ENCODE measurements around the gene TENM3.
"Not testable (repeated sequence)": the region's sequence is repeated elsewhere in the genome, so short reads cannot be mapped to it uniquely, and the experiment has no call there.

The TENM3 gene

GRCh38 chr4:182240161-182241130, 2.8 kb upstream of the TENM3 start:
- H3K4me1 Mint-ChIP-seq = no peaks in the 10 kb centered on the region
- H3K9me3 Mint-ChIP-seq = no peaks in the 10 kb centered on the region
- H3K27ac Mint-ChIP-seq = no peak overlapping the region
- H3K27me3 Mint-ChIP-seq = peaks cover 6% of the 10 kb centered on the region
- no peaks in the 10 kb centered on the region for H3K36me3 Mint-ChIP-seq
- H3K4me3 Mint-ChIP-seq = no peak overlapping the region

- H3K27me3 Mint-ChIP-seq, H3K36me3 Mint-ChIP-seq, H3K4me3 Mint-ChIP-seq: not testable (repeated sequence)
These were observed 942 bp upstream of the TENM3 start for GRCh38 chr4:182242260-182242659.

GRCh38 chr4:182242787-182243186, 415 bp upstream of the TENM3 start:
- peaks cover 6% of the 10 kb centered on the region for H3K27me3 Mint-ChIP-seq
- H3K36me3 Mint-ChIP-seq = no peaks in the 10 kb centered on the region
- no peak overlapping the region for H3K4me3 Mint-ChIP-seq
- no peaks in the 10 kb centered on the region for H3K4me1 Mint-ChIP-seq
- no peak overlapping the region for H3K27ac Mint-ChIP-seq
- no peaks in the 10 kb centered on the region for H3K9me3 Mint-ChIP-seq

More at GRCh38 chr4:182242260-182242659, 942 bp upstream of the TENM3 start:
- not testable (repeated sequence) for H3K9me3 Mint-ChIP-seq, H3K4me1 Mint-ChIP-seq, H3K27ac Mint-ChIP-seq

GRCh38 chr4:182245041-182245440, 1.8 kb downstream of the TENM3 start:
- H3K36me3 Mint-ChIP-seq = no peaks in the 10 kb centered on the region
- no peak overlapping the region for H3K27ac Mint-ChIP-seq
- no peak overlapping the region for H3K4me3 Mint-ChIP-seq
- H3K9me3 Mint-ChIP-seq = peaks cover 5% of the 10 kb centered on the region
- H3K27me3 Mint-ChIP-seq = peaks cover 6% of the 10 kb centered on the region
- no peaks in the 10 kb centered on the region for H3K4me1 Mint-ChIP-seq

- H3K27me3 Mint-ChIP-seq = peaks cover 6% of the 10 kb centered on the region
- no peak overlapping the region for H3K4me3 Mint-ChIP-seq
- no peak overlapping the region for H3K27ac Mint-ChIP-seq
- no peaks in the 10 kb centered on the region for H3K36me3 Mint-ChIP-seq
- no peaks in the 10 kb centered on the region for H3K4me1 Mint-ChIP-seq
- H3K9me3 Mint-ChIP-seq = peaks cover 5% of the 10 kb centered on the region
These were observed 2.5 kb downstream of the TENM3 start for GRCh38 chr4:182245541-182246215.

- Mint-ChIP-seq H3K4me3 (no peak overlapping the region), H3K27me3 (peaks cover 6% of the 10 kb centered on the region), H3K27ac (no peak overlapping the region), H3K36me3 (no peaks in the 10 kb centered on the region), H3K9me3 (peaks cover 5% of the 10 kb centered on the region), H3K4me1 (no peaks in the 10 kb centered on the region)
These were observed 3.4 kb downstream of the TENM3 start for GRCh38 chr4:182246401-182247205.

- Mint-ChIP-seq H3K9me3 (peaks cover 5% of the 10 kb centered on the region), H3K27me3 (peaks cover 5% of the 10 kb centered on the region), H3K27ac (no peak overlapping the region), H3K36me3 (no peaks in the 10 kb centered on the region), H3K4me3 (no peak overlapping the region), H3K4me1 (no peaks in the 10 kb centered on the region)
These were observed 5.1 kb downstream of the TENM3 start for GRCh38 chr4:182248295-182248694.

GRCh38 chr4:182250446-182250845, 7.2 kb downstream of the TENM3 start:
- no peaks in the 10 kb centered on the region for H3K4me1 Mint-ChIP-seq
- H3K4me3 Mint-ChIP-seq = no peak overlapping the region
- peaks cover 5% of the 10 kb centered on the region for H3K9me3 Mint-ChIP-seq
- no peaks in the 10 kb centered on the region for H3K36me3 Mint-ChIP-seq
- no peak overlapping the region for H3K27ac Mint-ChIP-seq
- H3K27me3 Mint-ChIP-seq = no peaks in the 10 kb centered on the region

GRCh38 chr4:182251116-182251515, 7.9 kb downstream of the TENM3 start:
- no peaks in the 10 kb centered on the region for H3K27me3 Mint-ChIP-seq
- peaks cover 5% of the 10 kb centered on the region for H3K9me3 Mint-ChIP-seq
- no peak overlapping the region for H3K27ac Mint-ChIP-seq
- no peaks in the 10 kb centered on the region for H3K4me1 Mint-ChIP-seq
- H3K36me3 Mint-ChIP-seq = no peaks in the 10 kb centered on the region
- H3K4me3 Mint-ChIP-seq = no peak overlapping the region

- H3K36me3 Mint-ChIP-seq = no peaks in the 10 kb centered on the region
- peaks cover 5% of the 10 kb centered on the region for H3K9me3 Mint-ChIP-seq
- H3K4me3 Mint-ChIP-seq = no peak overlapping the region
- no peak overlapping the region for H3K27ac Mint-ChIP-seq
- H3K27me3 Mint-ChIP-seq = peaks cover under 1% of the 10 kb centered on the region
- H3K4me1 Mint-ChIP-seq = no peaks in the 10 kb centered on the region
These were observed 9.0 kb downstream of the TENM3 start for GRCh38 chr4:182252220-182252619.

- no peak overlapping the region for H3K27ac Mint-ChIP-seq
- H3K9me3 Mint-ChIP-seq = peaks cover 4% of the 10 kb centered on the region
- H3K4me1 Mint-ChIP-seq = no peaks in the 10 kb centered on the region
- peaks cover 1% of the 10 kb centered on the region for H3K27me3 Mint-ChIP-seq
- no peaks in the 10 kb centered on the region for H3K36me3 Mint-ChIP-seq
- no peak overlapping the region for H3K4me3 Mint-ChIP-seq
These were observed 11.0 kb downstream of the TENM3 start for GRCh38 chr4:182254026-182254780.

- peaks cover 1% of the 10 kb centered on the region for H3K27me3 Mint-ChIP-seq
- no peaks in the 10 kb centered on the region for H3K9me3 Mint-ChIP-seq
- no peak overlapping the region for H3K27ac Mint-ChIP-seq
- H3K4me3 Mint-ChIP-seq = no peak overlapping the region
- H3K36me3 Mint-ChIP-seq = no peaks in the 10 kb centered on the region
- H3K4me1 Mint-ChIP-seq = no peaks in the 10 kb centered on the region
These were observed 12.4 kb downstream of the TENM3 start for GRCh38 chr4:182255441-182256190.

- no peaks in the 10 kb centered on the region for H3K4me1 Mint-ChIP-seq
- peaks cover 1% of the 10 kb centered on the region for H3K27me3 Mint-ChIP-seq
- no peaks in the 10 kb centered on the region for H3K9me3 Mint-ChIP-seq
- no peak overlapping the region for H3K4me3 Mint-ChIP-seq
- H3K27ac Mint-ChIP-seq = no peak overlapping the region
- H3K36me3 Mint-ChIP-seq = no peaks in the 10 kb centered on the region
These were observed 13.8 kb downstream of the TENM3 start for GRCh38 chr4:182257016-182257415.

- Mint-ChIP-seq H3K27ac (no peak overlapping the region), H3K27me3 (peaks cover 1% of the 10 kb centered on the region), H3K4me3 (no peak overlapping the region), H3K36me3 (no peaks in the 10 kb centered on the region), H3K9me3 (no peaks in the 10 kb centered on the region), H3K4me1 (no peaks in the 10 kb centered on the region)
These were observed 14.3 kb downstream of the TENM3 start for GRCh38 chr4:182257503-182257902.

All from activated naive CD4-positive, alpha-beta T cell treated with anti-CD3 and anti-CD28 coated beads, Interleukin-2, amount 50 U/mL, for 24 hours (primary cell).